ENCODE measurements around the gene HOXA9.

HOXA9 gene

DNA sequence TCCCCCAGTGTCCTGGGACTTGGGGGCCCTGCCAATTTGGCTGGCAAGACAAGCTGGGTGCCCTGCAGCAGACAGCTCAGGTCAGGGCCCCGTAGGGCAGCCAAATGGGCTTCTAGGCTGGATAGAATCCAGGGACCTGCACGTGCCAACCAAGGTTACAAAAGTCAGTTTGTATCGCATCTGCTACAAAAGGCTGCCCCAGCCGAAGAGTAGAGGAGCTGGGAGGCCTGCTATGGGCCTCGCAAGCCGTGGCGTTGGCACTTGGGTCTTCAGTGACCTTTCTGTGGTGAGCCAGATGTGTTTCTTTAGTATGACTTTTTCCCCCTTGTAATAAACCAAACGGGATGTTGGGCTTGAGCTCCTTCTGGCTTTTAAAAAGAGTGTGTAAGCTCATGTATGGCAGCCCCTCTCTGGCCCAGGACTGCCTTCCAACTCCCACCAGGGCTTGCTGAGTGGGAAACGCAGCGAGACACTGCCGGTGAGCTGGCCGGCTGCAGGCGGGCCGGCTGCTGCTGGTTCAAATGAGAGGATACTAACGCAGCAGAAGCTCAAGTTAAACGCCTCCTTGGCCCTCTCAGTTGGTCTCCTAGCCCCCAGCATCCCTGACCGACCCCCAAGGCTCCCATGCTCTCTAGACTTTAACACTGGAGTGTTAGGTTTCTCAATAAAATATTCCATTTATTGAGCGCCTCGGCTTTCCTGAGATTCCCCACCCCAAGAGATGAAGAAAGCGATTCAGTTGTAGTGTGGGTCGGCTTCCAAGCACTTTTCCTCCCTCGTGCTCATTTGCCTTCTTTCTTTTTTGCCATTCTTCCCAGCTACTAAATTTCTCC, 11.8 kb upstream of the HOXA9 start:
- no peak for DNase-seq (ENCODE audit: low read depth, low spot score)

DNA sequence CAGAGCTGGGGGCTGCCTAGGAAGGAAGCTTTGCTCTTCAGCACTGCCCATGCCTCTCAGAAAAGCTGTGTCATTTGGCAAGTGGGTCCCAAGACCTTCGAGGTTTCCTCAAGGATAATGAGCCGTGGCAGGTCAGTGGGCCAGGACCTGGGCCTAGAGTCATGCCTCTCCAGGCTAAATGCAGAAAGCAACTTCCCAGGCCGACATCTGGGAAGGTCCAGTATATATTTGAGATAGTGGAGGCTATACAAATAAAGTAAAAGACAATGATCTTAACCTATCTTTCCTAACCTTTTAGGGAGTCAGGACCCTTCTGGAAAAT, 11.1 kb upstream of the HOXA9 start:
- no peak for DNase-seq (ENCODE audit: low read depth, low spot score)

DNA sequence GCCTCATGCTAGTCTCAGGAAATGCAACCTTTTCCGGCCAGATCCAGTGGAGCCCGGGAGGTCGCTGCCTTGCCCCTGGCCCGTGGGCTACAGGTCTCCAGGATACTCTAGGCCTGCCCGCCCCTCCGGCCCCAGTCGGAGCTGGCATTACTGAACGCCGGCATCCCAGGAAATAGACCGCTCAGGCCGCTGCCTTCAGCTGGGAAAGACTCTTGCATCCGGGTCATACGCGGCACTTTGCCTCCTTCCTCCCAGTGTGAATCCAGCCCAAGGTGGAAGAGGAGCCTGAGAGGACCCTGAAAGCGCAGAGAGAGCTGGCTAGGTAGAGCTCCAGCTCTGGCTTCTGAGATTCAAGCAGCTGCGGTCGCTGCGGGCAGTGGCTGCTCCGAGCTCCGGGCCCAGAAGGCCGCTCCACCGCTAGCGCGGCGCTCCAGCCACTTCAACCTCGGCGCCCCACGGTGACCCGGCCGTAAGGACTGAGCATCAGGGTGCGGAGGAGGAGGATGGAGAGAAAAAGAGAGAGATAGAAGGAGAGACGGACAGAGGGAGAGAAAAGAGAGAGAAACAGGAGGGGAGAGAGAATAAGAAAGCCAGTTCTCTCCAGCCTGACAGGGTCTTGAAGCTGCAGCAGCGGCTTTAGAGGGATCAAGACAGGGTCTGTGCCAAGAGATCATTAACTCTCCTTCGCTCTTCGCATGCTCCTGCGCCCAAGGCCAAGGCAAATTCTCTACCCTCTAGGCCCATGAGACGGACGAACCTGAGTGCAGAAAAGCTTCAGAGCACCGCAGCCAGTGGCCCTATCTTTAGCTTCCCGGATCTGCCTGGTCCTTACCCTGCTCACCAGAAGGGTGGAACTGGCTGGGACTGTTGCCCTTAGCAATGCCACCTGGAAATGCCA, 10.5 kb upstream of the HOXA9 start:
- DNase-seq (ENCODE audit: low read depth, low spot score), result no peak

DNA sequence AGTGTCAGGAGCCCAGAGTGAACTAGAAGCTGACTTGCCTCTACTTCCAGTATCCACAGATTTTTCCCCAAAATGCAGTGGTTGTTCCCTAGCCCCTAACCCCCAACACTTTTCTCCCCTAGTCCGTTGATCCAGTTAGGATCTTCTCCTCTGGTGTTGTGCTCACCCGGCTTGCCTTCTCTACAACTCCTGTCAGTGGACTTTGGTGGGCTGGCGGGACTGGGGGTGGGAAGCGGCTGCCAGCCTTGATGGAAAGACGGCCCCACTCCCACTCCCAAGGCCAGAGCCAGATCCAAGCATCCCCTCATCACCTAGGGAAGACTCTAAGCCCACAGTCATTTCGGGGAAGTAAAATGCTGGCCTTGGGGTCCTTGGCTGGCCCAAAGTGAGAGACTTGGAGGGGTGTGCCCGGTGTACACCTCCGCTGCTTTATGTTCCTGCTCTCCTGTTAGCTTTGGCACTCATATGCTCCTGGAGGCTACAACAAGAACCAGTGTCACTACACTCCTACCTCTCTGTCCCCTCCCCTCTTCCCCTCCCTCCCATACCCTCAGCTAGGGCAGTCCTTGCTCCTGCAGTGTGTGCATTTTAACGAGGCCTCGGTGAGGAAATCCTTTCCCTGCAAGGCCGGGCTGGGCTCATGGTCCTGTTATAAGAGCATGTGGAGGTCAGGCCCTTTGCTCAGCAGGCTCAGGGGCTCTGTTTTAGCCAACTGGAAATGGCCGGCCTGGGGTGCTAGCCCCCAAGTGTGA, 9.7 kb upstream of the HOXA9 start:
- no peak for DNase-seq (ENCODE audit: low read depth, low spot score)

DNA sequence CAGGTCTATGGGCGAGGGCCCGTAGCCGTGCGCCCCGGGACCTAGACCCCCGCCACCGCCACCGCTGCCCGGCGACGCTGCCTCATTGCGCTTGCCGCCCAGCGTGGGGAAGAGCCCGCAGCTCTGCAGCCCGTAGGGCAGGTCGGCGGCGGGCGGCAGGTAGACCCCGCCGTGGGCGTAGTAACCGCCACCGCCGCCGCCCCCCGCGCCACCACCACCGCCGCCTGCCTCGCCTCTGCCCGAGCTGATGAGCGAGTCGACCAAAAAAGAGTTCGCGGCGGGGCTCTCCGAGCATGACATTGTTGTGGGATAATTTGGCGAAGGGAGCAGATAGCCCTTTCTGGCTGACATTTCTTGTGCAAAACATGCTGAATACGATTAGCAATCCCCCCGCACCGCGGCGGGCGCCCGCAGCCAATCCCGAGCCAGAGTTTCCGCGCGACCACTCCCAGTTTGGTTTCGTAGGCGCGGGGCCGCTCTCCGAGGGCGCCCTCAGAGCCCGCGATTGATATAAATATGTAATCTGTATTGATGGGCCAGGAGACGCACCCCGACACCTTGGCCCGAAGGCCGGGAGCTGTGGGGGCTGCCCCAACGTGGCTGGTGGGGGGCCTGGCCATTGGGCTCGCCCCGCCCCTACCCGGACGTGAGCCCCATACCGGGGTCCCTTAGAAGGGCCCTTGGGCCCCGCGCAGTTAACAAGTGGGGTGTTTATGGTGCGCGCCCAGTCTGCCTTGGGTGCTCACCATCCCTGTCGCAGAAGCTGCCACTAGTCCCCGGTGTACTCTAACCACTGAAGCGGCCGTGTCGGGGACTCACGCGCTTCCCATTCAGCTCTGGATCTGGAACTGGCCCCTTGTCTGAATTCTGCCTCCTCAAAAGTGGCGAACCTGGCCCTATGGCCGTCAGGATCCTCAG, 8.9 kb upstream of the HOXA9 start, which contains the start of gene HOXA10:
Gene HOXA10 (minus strand): TSS at position 365 of the 918 bp plus-strand sequence. CDS start 14 bp downstream, at position 351.
- no peak for DNase-seq (ENCODE audit: low read depth, low spot score)

DNA sequence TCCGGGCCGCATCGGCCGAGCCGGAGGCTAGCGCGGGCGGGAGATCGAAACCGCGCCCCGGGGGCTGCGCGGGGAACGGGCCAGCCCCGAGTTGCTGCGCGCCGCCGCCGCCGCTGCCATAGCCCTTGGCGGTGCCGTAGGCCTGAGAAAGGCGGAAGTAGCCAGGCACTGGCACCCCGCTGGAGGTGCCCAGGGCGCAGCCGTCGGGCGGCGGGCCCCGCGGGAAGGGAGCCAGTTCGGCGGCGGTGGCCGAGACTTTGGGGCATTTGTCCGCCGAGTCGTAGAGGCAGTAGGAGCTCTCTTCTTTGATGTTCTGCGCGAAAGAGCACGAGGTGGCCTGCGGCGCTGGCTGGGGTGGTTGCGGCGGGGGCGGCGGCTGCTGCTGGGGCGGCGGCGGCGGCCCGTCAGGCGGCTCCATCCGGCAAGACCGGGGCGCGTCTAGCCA, 8.2 kb upstream of the HOXA9 start:
- no peak for DNase-seq (ENCODE audit: low read depth, low spot score)

DNA sequence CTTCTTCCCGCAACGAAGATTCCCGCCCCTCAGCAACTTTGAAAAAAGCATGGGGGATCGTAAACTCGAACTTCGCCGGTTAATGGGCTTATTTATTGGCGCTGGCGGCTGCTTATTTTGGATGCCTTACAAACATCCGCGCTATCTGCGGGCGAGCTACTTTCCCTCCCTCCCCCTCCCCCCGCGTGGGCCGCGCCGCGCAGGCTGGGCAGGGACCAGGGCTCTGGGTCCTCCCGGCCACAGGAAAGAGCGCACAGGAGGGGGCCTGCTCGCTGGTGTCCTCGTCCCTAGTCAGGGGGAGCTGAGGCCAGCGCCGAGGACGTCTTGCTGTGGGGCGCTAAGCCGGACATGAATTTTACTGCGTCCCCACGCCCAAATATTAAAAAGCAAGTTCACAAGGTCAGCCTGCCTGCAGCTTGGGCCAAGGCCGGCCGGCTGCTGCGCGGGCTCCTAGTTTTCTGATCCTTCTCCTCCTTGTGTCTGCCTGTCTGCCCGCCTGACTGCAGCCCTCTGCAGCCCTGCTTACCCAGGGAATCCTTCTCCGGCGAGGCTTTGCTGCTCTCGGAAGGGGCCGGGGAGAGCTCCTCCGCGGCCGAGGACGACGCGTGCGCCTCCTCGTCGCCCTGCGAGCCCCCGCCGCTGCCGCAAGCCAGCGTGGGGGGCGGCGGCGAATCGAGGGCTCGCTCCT, 7.6 kb upstream of the HOXA9 start:
- DNase-seq (ENCODE audit: low read depth, low spot score), result no peak

DNA sequence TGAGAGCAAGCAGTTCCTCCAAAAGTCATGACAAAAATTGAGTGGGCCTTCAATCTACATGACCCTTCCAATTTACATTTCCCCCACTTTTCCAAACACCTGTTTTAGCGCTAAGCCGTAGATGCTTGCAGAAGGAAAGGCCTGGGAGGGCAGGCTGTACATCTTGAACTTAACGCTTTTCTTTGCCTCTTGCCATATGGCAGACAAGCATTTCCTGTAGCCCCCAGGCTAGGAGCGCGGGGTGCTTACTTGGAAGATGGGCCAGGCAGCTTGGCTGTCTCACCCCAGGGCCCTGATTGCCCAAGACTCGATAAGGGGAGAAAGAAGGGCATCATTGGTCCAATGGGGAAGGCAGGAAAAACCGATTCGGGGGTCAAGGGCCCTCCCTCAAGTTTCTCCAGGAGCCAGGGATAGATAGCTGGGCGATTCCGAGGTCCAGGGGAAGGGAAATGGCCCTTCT, 7.0 kb upstream of the HOXA9 start:
- no peak for DNase-seq (ENCODE audit: low read depth, low spot score)

DNA sequence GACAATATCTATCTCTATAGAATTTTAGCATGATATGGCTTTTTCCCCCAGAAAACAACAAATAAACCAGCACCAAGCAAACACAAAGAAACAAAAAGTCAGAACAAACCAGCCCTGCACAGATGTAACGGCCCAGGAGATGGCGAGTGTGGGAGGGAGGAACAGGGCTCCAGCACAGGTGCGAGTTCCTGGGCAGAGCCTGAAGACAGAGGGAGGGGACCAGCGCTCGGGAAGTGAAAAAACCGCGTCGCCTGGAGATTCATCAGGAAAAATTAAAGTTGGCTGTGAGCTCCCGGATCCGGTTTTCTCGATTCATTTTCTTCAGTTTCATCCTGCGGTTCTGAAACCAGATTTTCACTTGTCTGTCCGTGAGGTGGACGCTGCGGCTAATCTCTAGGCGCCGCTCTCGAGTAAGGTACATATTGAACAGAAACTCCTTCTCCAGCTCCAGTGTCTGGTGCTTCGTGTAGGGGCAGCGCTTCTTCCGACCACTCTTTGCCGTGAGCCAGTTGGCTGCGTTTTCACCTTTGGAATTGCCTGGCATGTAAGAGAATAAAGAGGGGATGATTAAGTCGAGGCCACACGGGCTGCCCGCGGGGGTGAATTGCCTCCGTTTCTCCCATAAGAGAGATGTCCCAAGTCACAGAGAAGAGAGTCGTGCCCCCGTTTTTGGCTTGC, 6.4 kb upstream of the HOXA9 start:
- no peak for DNase-seq (ENCODE audit: low read depth, low spot score)

DNA sequence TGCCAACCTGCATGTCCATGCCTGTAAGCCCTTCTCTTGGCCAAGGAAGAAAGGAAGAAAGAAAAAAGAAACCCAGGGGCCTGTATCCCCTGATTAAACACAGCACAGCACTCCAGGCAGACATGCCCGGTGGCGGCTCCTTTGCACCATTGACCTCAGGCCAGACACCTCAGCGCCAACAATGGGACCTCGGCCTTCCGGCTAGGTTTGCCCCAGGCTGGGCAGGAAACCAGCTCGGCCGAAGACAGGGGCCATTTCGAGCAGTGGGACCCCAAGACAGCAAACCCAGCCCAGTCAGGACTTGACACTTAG, 5.9 kb upstream of the HOXA9 start:
- no peak for DNase-seq (ENCODE audit: low read depth, low spot score)

DNA sequence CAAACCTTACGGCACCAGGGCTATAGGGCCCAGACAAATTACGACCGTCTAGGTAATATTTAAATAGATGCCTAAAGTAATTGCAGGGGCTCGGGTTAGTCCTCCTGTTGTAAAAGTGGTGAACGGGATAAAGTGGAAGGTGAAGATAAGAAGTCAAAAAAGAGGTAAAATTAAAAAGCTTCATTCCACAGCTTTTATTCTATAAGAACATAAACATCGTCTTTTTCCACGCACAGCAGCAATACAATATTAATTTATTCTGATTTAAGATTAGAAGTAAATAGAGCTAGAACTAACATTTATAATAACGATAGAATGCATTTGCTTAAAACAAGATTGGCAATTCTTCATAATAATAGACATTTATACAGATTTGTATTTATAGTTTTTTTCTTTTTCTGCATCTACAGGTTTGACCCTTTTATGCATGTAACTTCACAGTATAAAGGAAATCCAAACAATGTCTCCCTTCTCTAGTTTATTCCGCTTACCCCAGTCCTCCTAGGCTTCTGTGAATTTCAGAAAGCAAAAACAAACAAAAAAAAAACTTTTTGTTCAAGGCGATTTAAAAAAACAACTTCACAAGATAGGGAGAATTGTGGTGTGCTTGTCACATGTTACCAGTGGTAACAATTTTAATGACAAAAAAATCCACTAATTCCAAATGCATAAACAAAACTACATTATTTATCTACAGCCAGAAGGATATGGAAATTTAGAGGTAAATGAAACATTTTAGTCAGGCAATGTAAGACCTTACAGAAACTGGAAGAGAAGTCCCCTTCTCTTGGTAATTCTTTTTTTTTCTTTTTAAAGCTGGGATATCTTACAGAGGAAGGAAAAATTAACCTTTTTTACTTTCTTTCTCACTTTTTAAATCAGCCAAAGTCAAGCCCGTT, 5.3 kb upstream of the HOXA9 start:
- no peak for DNase-seq (ENCODE audit: low read depth, low spot score)

DNA sequence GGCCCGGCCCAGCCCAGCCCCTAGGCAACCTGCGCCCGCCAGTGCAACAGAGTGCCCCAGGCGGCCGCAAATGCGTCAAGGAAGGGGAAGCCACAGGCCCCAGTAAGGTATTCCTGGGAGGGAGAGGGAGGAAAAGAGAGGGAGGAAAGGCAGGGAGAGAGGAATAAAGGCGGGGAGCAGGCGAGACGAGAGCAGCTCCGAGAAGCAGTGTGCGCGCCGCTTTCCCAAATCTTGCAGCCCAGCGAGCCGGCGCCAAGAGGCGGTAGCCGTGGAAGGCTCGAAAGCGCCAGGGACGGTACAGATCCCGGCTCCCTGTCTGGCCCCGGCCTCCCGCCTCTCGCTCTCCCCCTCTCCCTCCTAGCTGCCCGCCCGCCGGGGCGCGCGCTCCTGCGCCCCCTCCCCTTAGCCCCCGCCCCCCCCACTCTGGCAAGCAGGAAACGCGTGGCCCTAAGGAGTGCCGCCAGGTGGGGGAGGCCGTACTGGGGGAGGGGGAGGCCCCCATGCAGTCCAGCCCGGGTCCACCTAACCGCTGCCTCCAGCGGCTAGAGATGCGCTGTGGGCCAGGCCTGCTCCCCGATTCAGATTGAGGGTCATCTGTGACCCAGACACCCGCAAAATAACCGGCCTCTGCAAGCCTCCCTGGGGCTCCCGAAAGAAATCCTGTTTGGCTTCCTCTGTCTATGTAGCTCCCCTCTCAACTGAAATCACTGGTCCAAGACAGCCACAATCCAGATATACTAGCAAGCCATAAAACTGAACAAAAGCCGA, 4.5 kb upstream of the HOXA9 start:
- DNase-seq (ENCODE audit: low read depth, low spot score), result no peak

DNA sequence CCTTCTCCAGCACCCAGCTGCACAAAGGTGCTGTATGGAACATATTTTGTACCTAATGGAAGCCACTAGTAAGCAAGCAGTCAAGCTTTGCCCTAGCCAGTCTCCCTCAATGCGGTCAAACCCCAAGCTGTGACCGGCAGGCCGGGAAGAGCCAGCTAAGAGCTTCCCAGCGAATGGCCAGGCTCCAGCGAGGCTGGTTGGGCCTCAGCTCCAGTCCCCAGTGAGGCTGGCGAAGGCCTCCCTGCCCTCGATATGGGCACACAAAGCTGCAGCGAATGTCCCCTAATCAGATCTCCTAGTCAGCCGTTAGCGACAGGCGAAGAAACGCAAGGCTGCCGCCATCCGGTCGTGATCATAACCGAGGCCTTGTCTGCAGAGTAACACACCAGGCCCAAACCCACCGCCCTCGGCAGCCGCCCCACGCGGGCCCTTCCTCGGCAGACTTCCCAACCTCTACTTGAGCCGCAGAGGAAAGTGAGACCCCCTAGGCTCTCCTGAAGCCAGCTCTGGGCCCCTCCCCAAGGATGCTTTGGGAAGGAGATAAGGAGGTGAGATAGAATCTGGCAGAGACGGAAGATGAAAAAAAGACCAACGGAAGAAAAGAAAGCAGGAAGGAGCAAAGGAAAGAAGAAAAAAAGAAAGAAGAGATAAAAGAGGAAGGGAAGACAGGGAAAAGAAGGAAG, 3.1 kb upstream of the HOXA9 start:
- DNase-seq (ENCODE audit: low read depth, low spot score), result no peak

DNA sequence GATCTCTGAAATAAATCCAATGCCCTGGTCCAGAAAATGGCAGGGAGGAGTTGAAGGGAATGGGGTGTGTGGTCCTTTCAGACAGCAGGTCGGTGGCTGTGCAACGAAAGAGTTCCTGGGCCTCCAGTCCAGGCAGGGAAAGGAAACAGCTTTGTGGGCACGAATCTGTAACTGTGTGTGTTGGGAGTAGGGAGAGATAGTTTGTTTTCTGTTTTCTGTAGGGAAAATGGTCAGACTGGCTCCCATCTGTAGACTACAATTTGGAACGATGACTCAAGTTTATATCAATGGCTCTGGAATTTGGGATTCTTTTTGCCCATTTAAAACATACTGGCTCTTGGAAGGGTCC, 2.6 kb upstream of the HOXA9 start:
- no peak for DNase-seq (ENCODE audit: low read depth, low spot score)

DNA sequence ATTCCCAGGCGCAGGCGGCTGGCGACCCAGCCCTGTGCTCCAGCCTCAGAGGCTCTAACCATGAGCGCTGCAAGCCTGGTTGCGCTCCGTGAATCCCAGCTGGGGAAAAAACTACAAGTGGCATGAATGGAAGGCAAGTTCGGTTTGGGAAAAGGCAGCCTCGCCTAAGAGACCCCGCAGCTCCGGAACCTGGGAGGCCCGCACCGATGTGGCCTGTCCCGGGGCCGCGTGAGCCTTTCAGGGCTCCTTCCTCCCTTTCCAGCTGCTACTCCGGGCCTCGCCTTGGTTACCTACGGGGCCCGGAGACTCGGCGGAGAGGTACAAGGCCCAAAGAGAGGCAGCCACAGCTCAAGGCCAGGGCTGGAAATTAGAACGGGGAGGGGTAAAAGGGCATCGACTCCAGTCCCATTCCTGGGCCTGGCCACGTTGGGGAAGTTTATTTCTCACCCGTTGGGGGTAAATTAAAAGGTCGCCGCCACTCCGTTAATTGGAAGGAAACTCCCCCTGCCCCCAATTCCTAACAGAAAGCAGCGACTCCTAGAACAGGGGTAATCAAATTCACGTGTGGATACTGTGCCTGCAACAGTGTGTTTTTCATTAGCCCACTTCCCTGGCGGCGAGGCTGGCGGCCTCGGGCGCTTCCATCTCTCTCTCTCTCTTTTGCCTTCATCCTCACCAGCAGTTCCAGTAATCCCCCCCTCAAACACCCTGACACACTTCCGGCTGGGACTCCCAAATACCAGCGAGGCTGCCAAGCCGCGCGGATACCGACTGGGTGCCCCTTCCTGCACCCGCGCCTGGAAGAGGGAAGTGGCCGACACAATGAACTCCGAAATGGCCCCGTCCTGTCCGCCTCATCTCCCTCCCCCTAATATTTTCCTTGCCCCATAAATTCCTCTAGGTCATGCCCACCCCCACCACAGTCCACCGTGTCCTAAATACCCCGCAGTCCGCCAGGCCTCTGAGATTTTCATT, 1.5 kb upstream of the HOXA9 start:
- no peak for DNase-seq (ENCODE audit: low read depth, low spot score)

DNA sequence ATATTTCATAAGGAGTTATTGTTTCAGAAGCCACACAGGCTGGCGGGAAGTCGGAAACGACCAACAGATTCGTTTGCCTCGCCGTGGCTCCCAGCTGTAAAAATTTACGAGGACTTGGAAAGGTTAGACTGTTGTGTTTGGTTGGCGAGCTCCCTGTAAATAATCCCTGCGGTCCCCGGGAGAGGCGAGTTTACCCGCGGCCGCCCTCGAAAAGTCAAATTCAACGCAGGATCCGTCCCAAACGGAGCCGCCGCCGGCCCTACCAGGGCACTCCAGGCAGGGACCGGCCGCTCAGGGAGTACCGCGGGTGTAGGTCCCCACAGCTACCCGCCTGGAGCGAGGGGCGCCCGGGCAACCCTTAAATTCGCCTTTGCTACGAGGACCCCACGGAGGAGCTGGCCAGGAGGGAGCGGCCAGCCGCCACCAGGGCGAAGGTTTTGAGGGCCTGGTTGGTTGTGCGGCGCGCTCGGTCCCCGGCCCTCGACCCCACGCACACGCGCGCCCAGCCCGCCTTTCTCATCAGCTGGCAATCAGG, 726 bp upstream of the HOXA9 start:
- DNase-seq (ENCODE audit: low read depth, low spot score), result no peak

Data from activated naive CD8-positive, alpha-beta T cell treated with anti-CD3 and anti-CD28 coated beads, Interleukin-2, amount 50 U/mL, for 16 hours (primary cell).